Measurements from ENCODE around the gene OTP.
"Not testable (repeated sequence)": the region's sequence is repeated elsewhere in the genome, so short reads cannot be mapped to it uniquely, and the experiment has no call there.

Gene OTP

GRCh38 chr5:77607324-77607723 lies 31.2 kb downstream of the OTP start:
- DNase-seq: no peak

GRCh38 chr5:77606279-77606678 lies 32.2 kb downstream of the OTP start:
- no peak for DNase-seq

GRCh38 chr5:77599679-77600078 lies 38.8 kb downstream of the OTP start:
- DNase-seq: no peak

- DNase-seq: no peak
Observed at GRCh38 chr5:77590347-77590746, 48.2 kb downstream of the OTP start.

- no peak for DNase-seq
Observed at GRCh38 chr5:77588175-77588574, 50.3 kb downstream of the OTP start.

GRCh38 chr5:77586101-77586500 lies 52.4 kb downstream of the OTP start:
- no peak for DNase-seq

- DNase-seq: not testable (repeated sequence)
Observed at GRCh38 chr5:77582143-77582542, 56.4 kb downstream of the OTP start.

Data from fibroblast of skin of abdomen (primary cell).